Panc1 (cell line): ENCODE results near the gene POMT2. TPM values are rescaled to one million over a fixed set of nuclear protein-coding genes. Genes with fewer than 3 reads are reported as not detected.

Experiments used
- ATAC-seq: fragments of 200-7000 bp; cut with Tn5 transposase; 2 replicates; pipeline ENCODE4 v1.9.1; 2020; ENCODE audit warnings: mild to moderate bottlenecking, moderate library complexity
- BruUV-seq: library from RNA; stranded (reverse); fragments of 400-500 nt; replicated peaks from 2 replicates; lab custom pipeline; 2021; lab: Mats Ljungman, UMichigan
- CTCF ChIA-PET: fragments of 300-600 bp; sonication (Branson Sonifier 250); formaldehyde crosslinking; loops from one replicate; lab custom pipeline; 2022; ENCODE audit warnings: antibody characterized with exemption; lab: Charles Lee
- POLR2A ChIA-PET: fragments of 300-600 bp; sonication (Branson Sonifier 250); formaldehyde crosslinking; loops from one replicate; lab custom pipeline; 2022; ENCODE audit warnings: antibody characterized with exemption; lab: Charles Lee
- DNase-seq: peaks from one replicate; pipeline ENCODE4 v3.0.0-alpha.2; 2010; ENCODE audit warnings: low read depth, low spot score
- H3K27ac ChIP-seq: 2 replicates; pipeline ENCODE4 v1.5.1; 2011; ENCODE audit warnings: mild to moderate bottlenecking, low read length, inconsistent platforms
- H3K27me3 ChIP-seq: fragments of 200-500 bp; sonication (Bioruptor generic); 2 replicates; pipeline ENCODE4 v1.6.0; 2014; ENCODE audit warnings: low read length, inconsistent platforms; ENCODE audit not compliant: control insufficient read depth, insufficient read depth
- H3K36me3 ChIP-seq: fragments of 200-500 bp; sonication (Bioruptor generic); 2 replicates; pipeline ENCODE4 v1.5.1; 2014; ENCODE audit warnings: inconsistent platforms, mild to moderate bottlenecking, low read length, moderate library complexity; ENCODE audit not compliant: control insufficient read depth, insufficient read depth
- H3K4me1 ChIP-seq: 2 replicates; pipeline ENCODE4 v1.5.1; 2011; ENCODE audit warnings: inconsistent platforms, mild to moderate bottlenecking, low read length, moderate library complexity; ENCODE audit not compliant: control insufficient read depth, insufficient read depth
- H3K4me3 ChIP-seq, 2 experiments: 2 replicates each; pipeline ENCODE4 v1.5.1; 2011 to 2012; ENCODE audit warnings: low read depth in 2 of 2, low read length in 2 of 2, mild to moderate bottlenecking in 2 of 2, inconsistent platforms in 1 of 2, moderate library complexity in 1 of 2
- H3K9me3 ChIP-seq: fragments of 200-500 bp; sonication (Bioruptor generic); 2 replicates; pipeline ENCODE4 v1.5.1; 2014; ENCODE audit warnings: low read depth, mild to moderate bottlenecking, inconsistent platforms, low read length, moderate library complexity; ENCODE audit not compliant: control insufficient read depth, insufficient read depth
- CTCF ChIP-seq: fragments of 450-650 bp; IDR thresholded peaks from 2 replicates; pipeline ENCODE4 v1.5.1; 2017; ENCODE audit warnings: mild to moderate bottlenecking
- POLR2AphosphoS5 ChIP-seq: IDR thresholded peaks from 2 replicates; pipeline ENCODE4 v1.6.1; 2012; ENCODE audit warnings: mild to moderate bottlenecking, low read depth, low read length, moderate library complexity
- REST ChIP-seq, 2 experiments: IDR thresholded peaks; 2 replicates each; pipeline ENCODE4 v1.6.1; 2011 to 2012; ENCODE audit warnings: low read depth in 2 of 2, control low read depth in 1 of 2, low read length in 1 of 2, mild to moderate bottlenecking in 1 of 2, moderate library complexity in 1 of 2; ENCODE audit not compliant: insufficient read depth in 1 of 2
- SIN3A ChIP-seq: IDR thresholded peaks from 2 replicates; pipeline ENCODE4 v1.6.1; 2012; ENCODE audit warnings: low read depth, mild to moderate bottlenecking, low read length, moderate library complexity, borderline replicate concordance; ENCODE audit not compliant: insufficient read depth
- TCF7L2 ChIP-seq: IDR thresholded peaks from 2 replicates; pipeline ENCODE4 v1.6.1; 2011; ENCODE audit warnings: mild to moderate bottlenecking, low read depth, low read length, inconsistent platforms
- in situ Hi-C: cut with HindIII; loops from 2 replicates; pipeline ENCODE4 v1.10.0; 2016; ENCODE audit warnings: low sequenced_read_pairs, low pct_unique_long_range_greater_than_20kb
- intact Hi-C: fragments of 100-400 bp; cut with micrococcal nuclease; formaldehyde crosslinking; loops from one replicate; pipeline ENCODE4 v1.10.0; 2022; ENCODE audit not compliant: unreplicated experiment
- total RNA-seq: library from RNA; stranded (reverse); gene quantifications from one replicate; pipeline ENCODE4 v1.2.1, GENCODE V29; 2021; ENCODE audit not compliant: unreplicated experiment

POMT2 gene
- total RNA-seq, 1 experiment from 2014 or later, result 43.5 TPM

DNA sequence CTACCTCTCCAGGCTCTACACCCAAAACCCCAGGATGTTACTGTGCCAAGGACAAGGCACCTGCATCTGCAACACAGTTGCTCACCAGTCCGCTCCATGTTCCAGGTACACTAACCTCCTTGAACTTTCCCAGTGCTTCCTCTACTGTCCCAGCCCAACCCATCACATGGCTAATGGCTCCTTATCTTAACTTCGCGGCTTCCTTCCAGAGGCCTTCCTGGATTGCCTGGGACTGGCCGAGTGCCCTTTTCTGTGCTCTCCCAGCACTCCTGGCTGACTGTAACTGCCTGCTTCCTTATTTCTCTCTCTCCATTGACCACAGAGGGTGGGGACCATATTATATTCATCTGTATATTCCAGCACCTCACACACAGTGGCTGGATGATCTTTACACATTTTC, 20.9 kb downstream of the POMT2 start:
- intact Hi-C loops, result loop anchor here (5.0 kb wide), 1 partner anchor 147 kb away; no protein-coding TSS in a partner anchor
- Histone ChIP-seq H3K4me1 (peaks cover 17% of the 10 kb centered on the region), H3K27me3 (no peaks in the 10 kb centered on the region), H3K36me3 (no peaks in the 10 kb centered on the region; the same call in 1 of the 2 replicates), H3K9me3 (no peaks in the 10 kb centered on the region), H3K4me3 (no peak overlapping the region), H3K27ac (no peak overlapping the region)
- ATAC-seq, result no peak
- TF ChIP-seq CTCF, result no peak
- no peak for TF ChIP-seq SIN3A
- no peak for TF ChIP-seq TCF7L2
- no peak for TF ChIP-seq POLR2AphosphoS5
- TF ChIP-seq REST (IDR thresholded peaks at IDR 0.05; ENCODE audit: insufficient read depth in 1 of 2, low read depth in 2 of 2, low read length in 1 of 2), result no peak
- ChIA-PET CTCF (no interaction called here), POLR2A (interaction anchor here (0.6 kb wide), 1 partner anchor 443 kb away, joined by 3 read pairs; no protein-coding TSS in a partner anchor)
- no peak for DNase-seq
- in situ Hi-C loops, result no loop called here
- no TSS peak for BruUV-seq

- no peaks in the 10 kb centered on the region for H3K9me3 ChIP-seq
- intact Hi-C loops (loop anchor here (5.0 kb wide), 1 partner anchor 145 kb away; no protein-coding TSS in a partner anchor), in situ Hi-C loops (no loop called here)
- no peaks in the 10 kb centered on the region for H3K4me1 ChIP-seq
- no peaks in the 10 kb centered on the region for H3K27me3 ChIP-seq
- DNase-seq (no peak), ATAC-seq (no peak)
- ChIA-PET CTCF (no interaction called here), POLR2A (no interaction called here)
- BruUV-seq, result no TSS peak
- H3K27ac ChIP-seq, result no peak overlapping the region
- no peak overlapping the region for H3K4me3 ChIP-seq
- no peaks in the 10 kb centered on the region; the same call in 1 of the 2 replicates for H3K36me3 ChIP-seq
- no peak for TF ChIP-seq REST (IDR thresholded peaks at IDR 0.05; ENCODE audit: insufficient read depth in 1 of 2, low read depth in 2 of 2, low read length in 1 of 2)
- no peak for TF ChIP-seq CTCF
- TF ChIP-seq SIN3A, result no peak
- no peak for TF ChIP-seq POLR2AphosphoS5
- TF ChIP-seq TCF7L2, result no peak
Measured at GRCh38 chr14:77296906-77297305, 23.8 kb downstream of the POMT2 start.
